GM18909 (cell line): Measurements from ENCODE around the gene SRPK2.
A peak's percentile ranks its signal among the peaks of the same experiment; 100 is the strongest.

Experiments
- ATAC-seq: cut with Tn5 transposase; IDR thresholded peaks from one replicate; pipeline ENCODE4 v1.9.1; 2021; ENCODE audit warnings: mild to moderate bottlenecking; ENCODE audit not compliant: unreplicated experiment, poor library complexity

SRPK2 gene

DNA sequence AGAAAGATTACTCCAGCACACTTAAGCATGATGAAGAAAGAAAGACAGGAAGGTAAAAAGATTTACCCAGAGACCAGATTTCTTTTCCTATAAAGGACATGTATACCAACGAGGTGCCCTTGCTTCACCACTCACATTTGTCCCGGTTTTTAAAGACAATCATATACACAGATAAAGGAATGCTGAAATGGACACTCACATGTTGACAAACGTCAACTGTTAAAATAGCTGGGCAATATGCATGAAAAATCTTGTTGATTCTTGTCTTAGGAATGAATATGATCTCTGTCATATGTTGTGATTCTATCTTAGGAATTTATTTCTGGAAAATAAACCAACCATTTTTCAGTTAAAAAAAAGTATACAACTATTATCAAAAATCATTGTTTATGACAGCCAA lies 158.2 kb downstream of the SRPK2 start:
- ATAC-seq: no peak

DNA sequence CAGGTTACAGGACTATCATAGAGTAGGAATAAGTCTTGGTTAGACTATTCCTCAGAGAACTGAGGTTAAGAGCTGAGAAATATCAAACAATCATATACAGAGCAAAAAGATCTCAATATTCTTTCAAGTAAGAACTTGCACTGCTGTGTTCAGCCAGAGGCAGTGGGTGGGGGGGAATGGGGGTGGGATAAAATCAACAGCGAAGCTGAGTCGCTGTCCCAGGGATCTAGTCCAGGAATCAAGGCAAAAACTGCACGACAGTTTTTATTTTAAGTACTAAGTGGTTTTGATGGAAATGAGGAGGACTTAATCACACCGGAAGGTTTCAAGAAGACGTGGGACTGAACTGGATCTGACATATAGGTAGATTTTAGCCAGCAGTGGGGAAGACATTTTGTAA lies 159.1 kb downstream of the SRPK2 start:
- no peak for ATAC-seq

DNA sequence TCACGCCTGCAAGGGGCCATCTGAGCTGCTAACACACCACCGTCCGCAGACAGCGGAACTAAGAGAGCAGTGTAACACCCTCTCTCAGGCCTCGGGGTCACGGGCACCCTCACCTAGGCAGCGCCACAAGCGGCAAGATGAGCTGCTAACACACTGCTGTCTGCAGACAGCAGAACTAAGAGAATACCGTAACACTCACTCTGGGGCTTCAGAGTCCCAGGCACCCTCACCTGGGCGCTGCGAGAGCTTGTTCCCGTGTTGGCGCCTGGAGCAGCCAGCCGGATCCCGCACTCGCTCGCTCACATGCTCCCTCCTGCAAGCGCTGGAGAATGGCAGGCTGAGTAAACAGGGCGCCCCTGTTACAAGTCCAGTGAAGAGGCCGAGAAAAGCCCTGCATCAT lies 160.2 kb downstream of the SRPK2 start:
- no peak for ATAC-seq

DNA sequence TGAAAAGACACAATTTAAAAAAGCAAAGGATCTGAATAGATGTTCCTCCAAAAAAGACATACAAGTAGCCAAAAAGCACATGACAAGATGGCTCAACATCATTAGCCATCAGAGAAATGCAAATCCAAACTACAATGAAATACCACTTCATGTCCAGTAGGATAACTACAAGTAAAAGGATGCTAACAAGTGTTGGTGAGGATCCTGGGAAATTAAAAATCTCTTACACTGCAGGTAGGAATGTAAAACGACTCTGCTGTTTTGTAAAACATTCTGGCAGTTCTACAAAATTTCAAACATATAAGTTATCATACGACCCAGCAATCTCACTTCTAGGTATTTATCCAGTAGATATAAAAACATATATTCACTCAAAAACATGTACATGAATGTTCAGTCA lies 161.3 kb downstream of the SRPK2 start:
- no peak for ATAC-seq

DNA sequence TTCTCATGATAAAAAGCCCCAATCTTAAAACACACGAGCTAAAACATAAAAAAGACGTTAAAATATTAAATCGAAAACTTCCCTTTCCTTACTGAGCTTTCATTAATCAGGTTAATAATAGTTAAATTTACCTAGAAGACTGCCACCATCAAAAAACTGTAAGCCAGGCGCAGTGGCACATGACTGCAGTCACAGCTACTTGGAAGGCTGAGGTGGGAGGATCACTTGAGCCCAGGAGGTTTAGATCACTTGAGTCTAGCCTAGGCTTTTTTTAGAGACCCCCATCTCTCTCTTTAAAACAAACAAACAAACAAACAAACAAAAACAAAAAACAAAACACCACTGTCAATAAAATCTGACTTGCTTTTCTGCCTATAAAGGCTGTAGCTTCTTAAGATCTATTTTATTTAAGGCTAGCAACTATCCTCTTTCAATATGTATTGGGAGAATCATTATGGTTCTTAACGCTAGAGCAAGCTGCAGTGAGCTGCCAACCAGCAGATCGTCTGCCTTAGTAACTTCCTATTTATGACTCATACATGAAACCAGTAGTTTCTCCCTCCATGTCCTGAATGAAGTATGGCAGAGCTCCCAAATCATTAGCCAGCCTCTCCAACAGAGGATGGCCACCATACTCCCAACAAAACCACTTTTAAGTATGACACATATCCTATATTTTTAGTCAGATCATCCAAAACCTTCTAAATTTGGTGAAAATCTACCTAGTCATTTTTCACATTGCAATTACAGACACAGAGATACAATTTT lies 163.7 kb downstream of the SRPK2 start:
- peak; percentile 88 for ATAC-seq

DNA sequence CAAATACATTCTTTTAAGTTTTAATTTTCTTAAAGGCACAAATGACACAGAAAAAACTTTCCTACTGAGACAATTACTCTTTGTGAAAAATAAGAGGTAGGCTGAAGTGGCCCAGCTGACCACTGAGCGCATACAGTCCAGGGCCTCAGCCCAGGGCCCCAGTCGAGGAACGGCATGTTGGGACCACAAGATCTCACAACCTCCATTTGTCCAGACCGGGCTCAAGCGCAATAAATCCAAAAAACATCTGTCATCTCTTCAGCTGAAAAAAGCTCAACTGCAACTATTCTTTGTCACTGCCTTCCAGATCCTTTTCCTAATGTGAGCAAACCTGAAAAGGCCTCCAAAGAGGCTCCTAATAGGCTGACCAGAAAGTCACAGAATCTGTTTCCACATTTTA lies 165.8 kb downstream of the SRPK2 start:
- no peak for ATAC-seq

DNA sequence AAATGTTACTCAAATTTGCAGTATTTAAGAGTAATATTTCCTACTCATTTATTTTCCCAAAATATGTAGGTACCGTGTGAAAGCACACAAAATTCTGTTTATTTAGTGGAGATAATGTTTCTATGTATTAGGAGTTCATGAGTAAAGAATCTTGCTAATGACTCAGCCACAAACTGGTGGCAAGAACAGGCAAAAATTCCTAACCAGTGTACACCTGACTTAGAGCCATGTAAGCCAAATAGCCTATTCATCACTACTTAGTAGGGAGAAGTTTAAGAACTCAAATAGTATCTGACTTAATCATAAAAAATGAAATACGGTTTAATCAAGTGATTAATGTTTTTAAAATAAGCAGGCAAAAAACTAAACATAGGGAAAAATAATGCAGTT lies 169.0 kb downstream of the SRPK2 start:
- ATAC-seq: no peak

DNA sequence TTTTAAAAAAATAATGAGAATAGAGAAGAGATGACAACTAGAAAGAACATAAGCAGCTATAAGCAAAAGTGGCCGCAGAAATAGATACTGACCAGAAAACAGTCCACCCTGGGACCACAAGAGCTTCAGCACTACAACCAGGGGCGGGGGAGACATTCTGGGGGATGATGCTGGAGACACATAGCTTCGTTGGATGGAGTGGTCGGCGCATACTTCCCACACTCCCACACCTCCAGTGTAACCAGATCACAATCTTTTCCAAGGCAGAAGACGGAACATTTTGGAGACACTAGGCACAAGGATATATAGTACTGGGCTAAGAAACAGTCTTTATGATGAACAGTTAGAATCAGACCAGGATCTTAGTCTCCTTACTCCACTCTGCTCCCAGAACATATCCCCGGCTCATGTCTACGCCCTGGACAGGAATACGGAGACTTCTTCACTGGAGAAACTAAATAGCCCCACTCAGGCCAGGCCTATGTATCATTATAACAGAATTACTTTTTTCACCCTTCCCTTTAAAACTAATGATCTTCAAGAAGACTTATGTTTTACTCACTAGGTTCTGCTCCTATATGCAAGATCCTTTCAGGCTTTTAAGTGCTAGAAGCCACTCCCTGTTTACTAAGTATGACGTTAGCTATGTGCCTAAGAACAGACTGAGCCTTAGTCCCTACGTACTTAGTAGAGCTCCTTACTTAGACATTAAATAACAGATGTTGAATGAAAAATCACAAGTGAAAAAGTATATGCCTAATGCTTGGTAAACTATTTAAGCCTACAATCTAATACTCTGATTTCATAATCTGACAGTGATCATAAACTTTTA lies 169.6 kb downstream of the SRPK2 start:
- ATAC-seq: no peak

DNA sequence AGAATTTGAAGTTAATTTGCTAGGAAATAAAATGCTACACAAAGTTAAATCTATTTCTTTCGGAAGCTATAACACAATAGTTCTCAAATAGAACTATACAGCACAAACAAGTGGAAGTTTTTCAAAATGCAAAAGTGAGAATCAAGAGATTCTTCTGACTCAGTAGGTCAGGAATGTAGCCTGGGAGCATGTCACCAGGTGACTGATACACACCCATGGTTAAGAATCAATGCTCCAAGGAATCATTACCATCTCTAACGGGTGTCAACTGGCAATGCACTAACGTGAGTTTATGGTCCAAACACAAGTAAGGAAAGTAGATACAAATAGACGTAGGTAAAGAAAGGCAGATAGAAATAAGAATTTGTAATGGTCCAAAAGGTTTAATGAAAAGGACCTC lies 170.5 kb downstream of the SRPK2 start:
- no peak for ATAC-seq

DNA sequence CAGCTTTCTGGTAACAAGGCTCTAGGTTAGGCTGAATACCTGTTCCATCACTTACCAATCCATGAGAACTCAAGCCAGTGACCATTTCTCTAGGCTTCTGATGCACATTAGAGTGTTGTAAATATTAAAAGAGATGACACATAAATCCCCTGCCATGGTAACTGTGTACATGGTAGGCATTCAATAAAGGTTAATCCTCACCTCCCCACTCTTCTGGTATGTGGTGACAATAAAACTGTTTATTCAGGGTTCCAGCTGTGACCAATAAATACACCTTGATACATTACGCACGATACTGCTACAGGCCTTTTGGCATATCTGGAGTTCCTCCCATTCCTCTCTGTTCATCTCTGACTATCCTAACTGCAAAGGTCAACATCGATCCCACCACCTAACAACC lies 171.9 kb downstream of the SRPK2 start:
- ATAC-seq: no peak

DNA sequence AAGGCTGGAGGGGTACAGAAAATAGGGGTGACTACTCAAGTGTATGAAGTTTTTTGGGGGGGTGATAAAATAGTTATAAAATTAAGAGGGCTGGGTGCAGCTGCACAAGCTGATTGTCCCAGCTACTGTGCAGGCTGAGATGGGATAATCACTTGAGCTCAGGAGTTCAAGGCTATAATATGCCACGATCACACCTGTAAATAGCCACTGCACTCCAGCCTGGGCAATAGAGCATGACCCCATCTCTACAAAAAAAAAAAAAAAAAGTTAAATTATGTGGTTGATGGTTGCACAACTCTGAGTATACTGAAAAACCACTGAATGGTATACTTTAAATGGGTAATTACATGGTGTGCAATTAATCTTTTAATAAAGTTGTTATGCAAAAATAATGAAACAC lies 172.9 kb downstream of the SRPK2 start:
- ATAC-seq: no peak

DNA sequence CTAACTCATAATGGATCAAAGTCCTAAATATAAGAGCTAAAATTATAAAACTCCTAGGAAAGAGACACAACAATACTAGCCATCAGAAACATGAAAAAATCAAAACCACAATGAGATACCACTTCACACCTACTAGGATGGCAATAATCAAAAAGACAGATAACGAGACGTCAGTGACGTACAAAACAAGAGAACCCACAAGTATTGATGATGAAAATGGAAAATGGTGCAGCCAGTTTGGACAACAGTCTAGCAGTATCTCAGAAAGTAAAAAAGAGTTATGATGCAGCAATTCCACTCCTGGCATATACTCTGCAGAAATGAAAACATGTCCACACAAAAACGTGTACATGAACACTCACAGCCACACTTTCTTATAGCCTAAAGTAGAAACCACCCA lies 173.5 kb downstream of the SRPK2 start:
- no peak for ATAC-seq

DNA sequence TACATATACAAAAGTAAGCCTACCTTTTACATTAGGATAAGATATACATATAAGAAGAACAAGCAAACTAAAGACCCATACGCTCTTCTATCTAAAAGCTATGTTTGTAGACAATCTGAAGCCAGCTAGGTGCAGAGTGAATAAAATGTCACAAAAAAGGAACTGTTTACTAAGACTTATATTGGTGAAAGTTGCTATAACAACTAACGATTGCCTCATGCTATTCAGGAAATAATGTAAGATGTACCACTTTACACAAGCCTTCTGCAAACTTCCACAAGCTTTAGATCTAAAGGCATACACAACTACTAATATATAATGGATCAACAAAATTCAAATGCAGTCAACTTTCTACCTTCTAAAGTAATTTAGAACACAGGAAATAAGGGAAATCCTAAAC lies 175.1 kb downstream of the SRPK2 start:
- ATAC-seq: no peak

DNA sequence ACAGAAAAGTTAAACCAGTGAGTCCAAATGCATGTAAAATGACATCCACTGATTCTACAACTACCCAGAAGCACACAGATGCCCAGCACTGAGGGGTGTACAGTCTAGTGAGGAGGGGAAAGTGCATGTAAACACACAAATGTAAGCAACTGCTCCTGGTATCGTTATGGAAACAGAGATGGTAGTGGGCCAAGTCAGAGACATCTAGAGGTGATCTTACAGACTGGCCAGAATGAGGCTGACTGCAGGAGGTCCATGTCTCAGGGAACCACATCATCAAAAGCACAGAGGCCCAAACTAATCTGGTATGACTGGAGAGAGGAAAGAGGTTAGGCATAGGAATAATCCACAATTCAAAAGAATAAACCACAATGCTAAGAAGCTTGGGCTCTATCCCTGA lies 176.5 kb downstream of the SRPK2 start:
- no peak for ATAC-seq

DNA sequence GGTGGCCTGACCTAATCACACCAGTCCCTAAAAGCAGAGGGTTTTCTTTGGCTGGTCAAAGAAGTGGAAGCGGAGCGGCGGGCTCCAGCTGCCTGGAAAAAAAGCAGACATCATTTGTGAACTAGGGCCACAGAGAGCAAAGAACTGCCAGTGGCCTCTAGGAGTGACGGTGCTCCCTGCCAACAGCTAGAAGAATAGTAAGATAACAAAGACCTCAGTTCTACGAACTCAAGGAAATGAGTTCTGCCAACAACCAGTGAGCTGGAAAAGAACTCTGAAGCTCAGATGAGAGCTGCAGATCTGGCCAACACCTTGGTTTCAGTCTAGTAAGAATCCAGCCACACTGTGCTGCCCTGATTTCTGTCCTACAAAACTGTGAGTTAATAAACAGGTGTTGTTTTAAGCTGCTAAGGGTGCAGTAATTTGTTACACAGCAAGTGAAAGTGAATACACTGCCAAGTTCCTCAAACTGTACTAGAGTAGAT lies 178.0 kb downstream of the SRPK2 start:
- ATAC-seq: peak; percentile 84

DNA sequence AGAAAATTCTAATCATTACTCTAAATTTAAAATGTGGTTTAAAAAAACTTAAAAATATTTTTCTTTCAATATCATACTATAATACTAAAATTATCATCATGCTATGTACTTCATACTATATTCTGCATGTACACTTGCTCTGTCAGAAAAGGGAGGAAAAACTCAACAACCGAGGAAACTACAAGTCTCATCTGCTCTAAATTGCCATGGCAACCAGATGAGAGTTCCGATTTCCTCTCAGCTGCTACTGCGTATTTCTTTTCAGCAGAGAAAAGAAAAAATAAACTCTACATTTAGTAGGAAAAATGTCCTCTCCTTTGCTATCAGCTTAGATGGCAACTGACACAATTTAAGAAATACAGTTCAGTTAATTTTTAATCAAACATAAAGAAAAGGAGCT lies 178.9 kb downstream of the SRPK2 start:
- ATAC-seq: no peak

DNA sequence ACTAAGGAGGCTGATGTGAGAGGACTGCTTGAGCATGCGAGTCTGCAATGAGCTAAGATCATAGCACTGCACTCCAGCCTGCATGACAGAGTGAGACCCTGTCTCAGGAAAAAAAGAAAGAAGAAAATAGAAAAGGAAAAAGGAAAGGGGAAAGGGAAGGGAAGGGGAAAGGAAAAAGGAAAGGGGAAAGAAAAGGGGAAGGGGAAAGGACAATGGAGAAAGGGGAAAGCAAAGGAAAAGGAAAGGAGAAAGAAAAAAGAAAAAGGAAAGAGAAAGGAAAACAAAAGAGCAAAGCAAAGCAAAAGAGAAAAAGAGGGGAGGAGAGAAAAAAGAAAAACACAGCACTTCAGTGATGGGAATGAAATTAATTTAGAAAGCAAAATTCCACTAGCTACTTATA lies 179.3 kb downstream of the SRPK2 start:
- ATAC-seq: no peak

DNA sequence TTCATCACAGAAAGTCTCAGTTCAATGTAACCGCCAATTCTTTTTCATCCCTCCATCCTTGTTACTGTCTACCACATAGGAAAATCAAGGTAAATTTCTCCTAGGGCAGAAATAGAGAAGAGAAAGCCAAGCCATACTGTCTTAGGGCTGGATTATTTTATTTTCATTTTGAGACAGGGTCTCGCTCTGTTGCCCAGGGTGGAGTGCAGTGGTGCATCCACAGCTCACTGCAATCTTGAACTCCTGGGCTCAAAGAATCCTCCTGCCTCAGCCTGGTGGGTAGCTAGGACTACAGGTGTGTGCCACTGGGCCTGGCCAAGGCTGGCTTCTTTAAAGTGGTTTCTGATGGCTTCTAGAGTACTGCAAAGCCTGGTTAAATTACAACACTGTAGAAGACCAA lies 181.7 kb downstream of the SRPK2 start:
- ATAC-seq: no peak

DNA sequence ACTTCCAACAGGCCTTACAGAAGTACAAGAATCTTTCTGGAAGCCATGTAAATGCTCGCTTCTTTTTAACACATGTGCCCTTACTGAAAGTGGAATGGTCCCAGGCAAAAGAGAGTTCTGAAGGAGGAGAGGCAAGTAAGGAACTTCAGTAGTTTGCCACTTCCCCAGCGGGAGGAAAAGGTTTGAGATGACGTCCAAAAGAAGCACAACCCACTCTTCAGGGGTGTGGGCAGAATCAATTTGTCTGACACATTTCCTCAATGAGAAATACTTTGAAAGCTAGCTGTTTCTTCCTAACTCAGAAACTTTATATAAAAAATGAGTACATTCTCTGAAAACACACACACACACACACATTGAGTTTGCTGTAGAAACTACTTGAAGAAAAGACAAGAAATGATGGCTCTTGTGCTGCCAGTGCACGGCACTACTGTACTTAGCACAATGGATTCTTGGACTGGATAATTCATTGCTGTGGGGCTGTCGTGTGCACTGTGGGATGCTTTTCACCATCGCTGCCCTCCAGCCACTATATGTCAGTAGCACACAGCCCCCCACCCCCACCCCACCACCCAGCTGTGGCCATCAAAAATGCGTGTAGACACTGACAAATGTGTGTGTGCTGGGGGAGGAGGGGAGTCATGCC lies 183.0 kb downstream of the SRPK2 start:
- ATAC-seq: no peak

DNA sequence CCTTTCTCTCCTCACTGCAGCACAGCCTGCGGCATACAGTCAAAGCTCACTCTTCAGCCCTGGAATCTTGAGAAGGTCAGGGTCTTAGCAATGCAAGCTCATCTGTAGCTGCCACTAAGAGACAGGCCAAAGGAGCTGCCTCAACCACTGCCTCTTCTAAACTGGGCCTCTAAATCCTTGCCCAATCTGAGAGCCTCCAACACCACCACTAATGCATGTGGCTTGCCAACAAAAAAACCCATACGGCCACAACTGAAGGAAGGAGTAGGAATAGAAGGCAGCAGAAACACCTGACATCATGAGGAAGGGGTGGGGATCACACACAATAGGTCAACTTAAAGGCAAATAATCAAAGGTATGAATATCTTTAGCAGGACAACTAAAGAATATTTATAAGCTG lies 183.8 kb downstream of the SRPK2 start:
- no peak for ATAC-seq

DNA sequence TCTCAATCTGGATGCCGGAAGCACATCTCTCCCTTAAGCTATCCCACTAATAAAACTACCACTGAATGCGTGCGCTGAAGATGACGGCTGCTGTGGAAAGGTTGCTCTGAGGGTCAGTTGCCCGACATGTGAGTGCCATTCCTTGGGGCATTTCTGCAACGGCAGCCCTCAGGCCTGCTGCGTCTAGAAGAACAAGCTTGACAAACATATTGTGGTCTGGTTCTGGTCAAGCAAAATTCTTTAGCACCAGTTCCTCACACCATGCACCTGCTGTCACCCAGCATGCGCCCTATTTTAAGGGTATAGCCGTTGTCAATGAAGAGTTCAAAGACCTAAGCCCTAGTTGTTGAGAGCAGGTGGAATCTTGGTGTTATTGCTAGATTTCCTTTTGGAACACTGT lies 184.2 kb downstream of the SRPK2 start:
- ATAC-seq: no peak
